Middle frontal gyrus (tissue), 1 donor: ENCODE measurements around the gene BST1.

Experiments used
- DNase-seq: peaks from one replicate; pipeline ENCODE4 v3.0.0-alpha.2; 2015; ENCODE audit warnings: low spot score; ENCODE audit errors: extremely low spot score

Gene BST1

DNA sequence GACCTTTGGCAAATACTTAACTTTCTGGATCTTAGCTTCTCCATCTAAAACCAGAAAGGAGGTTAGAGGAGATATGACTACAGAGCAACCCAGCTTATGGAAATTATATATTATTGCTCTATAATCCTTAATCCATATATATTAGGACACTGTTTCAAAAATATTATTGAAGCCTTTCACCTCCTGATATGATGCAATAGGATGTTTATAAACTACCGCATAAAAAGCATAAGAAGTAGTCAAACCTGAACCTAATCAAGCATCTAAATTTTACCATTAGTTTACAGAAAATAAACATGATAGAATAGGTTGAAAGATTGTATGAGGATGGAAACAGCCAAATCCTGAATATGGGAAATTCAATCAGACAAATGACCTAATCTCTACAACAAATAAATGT lies 26.8 kb upstream of the BST1 start:
- DNase-seq: no peak

DNA sequence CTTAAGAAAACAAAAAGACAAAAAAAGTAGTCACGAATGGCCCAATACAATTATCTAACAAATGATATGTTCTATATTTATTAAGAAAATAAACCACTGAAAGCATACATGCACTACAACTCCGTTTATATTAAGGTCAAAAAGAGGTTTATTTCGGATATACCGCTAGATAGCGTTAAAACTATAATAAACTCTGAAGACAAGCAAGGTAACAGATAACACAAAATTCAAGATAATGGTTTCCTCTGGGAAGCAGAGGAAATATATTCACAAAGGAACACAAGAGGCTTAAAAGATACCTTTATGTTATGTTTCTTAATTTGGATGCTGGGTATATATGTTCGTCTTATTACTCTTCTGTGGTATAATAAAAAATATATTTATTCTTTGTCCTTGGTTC lies 26.0 kb upstream of the BST1 start:
- no peak for DNase-seq

DNA sequence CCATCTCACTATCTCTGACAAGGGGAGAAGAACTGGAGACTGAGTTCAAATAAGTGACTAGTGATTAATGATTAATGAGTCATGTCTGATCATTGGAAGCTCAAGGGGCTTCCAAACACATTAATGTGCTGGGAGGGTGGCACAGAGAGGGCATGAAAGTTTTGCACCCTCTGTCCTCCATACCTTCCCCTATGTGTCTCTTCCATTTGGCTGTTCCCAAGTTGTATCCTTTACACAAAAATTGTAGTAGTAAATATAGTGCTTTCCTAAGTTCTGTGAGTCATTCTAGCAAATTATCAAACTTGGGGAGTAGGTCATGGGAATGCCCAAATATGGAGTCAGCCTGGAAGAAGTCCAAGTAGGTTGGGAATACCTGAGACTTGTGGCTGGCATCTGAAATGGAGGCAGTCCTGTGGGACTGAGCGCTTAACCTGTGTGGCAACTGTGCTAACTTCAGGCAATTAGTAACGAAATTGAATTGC lies 25.3 kb upstream of the BST1 start:
- no peak for DNase-seq

DNA sequence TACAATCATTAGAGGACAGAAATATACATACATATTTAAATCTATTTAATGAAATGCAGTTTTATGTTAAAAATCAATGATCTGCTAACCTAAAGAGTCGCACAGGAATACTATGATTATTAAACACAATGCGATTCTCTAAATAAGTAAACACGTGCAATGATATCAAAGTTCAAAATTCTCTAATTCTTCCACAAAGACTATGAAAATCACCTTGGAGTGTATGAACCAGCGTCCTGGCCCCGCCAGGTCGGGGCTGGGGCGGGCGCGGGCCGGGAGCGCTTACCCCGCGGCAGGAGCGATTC lies 21.8 kb upstream of the BST1 start:
- DNase-seq: no peak

DNA sequence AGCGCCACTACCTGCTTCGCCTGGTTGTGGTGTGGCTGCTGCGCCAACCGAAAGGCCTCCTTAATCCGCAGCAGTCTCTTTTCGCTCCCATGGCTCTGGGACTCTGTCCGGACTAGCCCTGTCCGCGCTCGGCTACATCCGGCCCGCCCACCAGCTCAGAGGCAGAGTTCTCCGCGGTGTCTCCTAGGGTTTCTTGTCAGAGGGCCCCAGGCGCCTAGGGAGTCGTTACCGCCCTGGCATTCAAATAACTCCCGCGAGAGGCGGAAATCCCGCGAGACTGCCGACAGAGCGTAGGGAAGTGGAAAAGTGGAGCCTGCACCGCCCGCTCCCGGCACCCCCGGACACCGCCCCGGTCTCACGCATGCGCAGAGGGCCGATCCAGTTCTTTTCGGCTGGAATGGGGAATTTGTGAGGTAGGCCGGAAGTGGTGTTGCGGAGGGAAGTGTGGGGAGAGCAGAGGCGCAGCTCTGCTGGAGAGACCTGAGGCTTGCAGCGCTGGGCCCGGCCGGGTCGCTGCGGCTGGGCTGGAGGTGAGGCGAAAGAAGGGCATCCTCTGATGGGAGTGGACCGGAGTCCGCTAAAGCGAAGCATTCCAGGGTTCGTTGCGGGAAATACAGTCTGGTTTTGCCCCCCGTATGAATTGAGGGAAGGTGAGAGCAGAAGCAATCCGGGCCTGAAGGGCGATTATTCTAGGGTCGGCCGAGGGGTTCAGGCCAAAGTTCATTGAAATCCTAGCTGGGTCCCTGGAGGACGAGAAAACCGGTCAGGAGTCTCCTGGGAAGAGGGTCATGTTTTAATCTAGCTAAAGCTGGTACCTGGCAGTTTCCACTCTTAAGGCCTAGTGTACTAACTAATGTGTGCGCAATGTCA lies 21.3 kb upstream of the BST1 start, which contains the start of gene FAM200B:
TSS of gene FAM200B (plus strand) at position 456 of the 870 bp plus-strand sequence. CDS start 5,151 bp downstream, outside the sequence.
- DNase-seq: peak; percentile 95

DNA sequence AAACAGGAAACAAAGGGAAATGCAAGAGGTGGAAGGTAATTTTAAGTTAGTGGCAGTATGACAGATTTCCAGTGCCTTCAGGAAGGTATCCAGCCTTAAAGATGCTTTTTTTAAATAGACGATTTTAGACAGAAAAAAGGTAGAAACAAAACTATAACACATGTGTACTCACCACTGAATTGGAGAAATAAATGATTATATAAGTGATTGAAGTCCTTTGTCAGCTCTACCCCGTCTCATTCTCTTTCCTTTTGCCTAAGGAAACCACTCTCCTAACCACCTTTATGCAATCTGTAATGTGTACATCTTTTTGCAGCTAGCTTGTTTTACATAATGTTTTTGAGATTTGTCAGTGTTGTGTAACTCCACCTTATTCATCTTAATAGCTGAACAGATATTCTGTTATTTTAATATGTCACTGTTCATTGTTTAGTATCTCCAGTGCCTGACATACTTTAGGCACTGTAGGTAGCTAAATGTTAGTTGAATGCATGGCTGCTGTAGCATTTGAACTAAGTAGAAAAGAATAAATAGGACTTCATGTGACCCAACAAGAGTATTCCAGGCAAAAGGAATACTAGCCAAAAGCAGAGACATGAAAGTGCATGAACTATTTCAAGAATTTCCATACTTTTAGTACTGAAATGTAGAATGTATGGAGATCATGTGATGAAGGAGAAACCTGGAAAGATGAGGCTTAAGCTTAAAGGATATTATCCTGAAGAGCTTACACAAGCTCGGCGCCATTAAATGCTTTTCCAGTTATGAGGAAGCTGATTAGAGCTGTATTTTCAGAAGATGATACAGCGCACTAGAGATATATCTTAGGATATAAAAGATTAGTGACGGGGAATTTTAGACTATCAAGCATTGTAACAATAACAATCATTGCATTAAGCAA lies 20.4 kb upstream of the BST1 start:
- no peak for DNase-seq

DNA sequence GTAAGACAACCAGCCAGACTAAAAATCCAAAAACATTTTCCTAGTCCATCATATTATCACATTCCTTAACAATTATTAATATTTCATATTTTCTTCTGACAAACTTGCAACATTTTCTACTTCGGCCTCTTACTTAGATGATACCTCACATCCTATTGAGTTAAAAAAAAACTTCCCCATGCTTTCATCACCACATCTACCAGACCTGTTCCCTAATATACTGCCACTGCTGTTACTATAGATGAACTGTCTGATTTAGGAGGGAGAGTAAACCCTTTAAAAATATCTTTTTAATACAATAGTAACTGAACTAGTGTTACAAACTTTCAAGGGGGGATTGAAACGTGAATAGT lies 19.7 kb upstream of the BST1 start:
- DNase-seq: no peak

DNA sequence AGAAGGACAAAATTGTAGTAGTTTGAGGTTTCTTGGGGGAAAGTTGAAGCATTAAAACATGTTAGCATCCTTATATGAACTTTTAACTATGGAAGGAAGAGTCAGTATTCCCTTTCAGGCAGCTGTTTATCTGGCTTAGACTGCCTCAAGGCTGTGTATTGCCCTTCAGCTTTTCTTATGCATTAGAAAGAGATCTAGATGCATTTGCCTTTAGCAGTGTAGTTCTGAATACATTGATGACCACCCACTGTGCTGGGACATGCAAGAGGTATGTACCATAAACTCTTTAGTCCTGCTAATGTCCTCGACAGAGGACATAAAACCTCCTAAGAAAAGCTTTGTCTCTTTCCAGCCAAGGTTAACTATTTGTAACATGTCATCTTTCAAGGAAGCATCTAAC lies 18.4 kb upstream of the BST1 start:
- DNase-seq: no peak

DNA sequence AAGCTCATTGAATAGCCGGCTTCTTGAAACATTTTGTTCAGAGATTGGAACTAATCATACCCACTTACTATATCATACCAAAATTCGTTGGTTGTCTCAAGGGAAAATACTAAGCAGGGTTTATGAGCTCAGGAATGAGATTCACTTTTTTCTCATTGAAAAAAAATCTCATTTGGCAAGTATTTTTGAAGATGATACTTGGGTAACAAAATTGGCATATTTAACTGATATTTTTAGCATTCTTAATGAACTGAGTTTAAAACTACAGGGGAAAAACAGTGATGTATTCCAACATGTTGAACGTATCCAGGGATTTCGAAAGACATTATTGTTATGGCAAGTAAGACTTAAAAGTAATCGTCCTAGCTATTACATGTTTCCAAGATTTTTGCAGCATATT lies 14.8 kb upstream of the BST1 start:
- DNase-seq: no peak

DNA sequence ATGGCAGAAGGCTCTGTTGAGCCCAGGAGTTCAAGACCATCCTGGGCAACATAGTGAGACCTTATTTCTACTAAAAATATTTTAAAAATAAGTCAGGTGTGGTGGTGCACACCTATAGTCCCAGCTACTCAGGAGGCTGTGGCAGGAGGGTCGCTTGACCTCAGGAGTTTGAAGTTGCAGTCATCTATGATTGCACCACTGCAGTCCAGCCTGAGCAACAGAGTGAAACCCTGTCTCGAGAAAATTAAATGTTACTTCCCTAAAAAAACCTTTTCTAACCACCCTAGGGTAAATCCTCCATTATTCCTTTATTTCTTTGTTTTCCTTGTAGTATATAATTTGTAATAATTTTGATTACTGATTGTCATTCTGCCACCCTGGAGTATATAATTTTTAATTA lies 13.3 kb upstream of the BST1 start:
- no peak for DNase-seq

DNA sequence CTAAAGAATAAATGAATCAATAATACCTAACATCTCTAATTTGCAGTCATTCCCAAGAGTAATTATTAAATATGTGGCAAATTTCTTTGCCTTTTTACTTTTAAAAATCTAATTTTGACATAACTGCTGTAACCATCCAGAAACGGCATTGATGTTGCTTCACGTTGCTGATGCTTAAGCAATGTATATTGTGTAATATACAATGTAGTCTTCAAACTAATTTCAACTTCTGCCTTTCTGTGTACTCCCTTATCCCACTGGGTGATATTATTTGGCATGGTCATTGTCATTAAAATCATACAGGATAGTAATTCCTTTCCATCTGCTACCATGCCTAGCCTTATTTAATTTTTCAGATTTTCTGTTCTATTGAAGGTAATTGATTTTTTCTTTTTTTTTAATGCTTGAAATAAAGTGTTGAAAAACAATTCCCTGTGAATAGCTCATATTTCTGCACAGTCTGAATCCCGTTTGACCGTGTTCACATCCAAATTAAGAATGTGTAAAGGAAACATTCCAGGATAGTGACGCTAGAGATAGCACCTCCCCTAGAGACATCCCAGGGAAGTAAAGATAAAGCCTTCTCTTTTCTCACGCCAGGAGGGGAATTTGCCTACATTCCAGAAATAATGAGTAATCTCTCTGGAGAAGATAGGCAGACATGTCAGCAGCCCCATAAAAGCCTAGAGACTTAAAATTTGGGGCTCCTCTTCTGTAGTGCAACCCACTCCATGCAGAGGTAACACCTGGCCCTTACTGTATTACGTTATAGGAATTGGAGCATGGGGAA lies 12.7 kb upstream of the BST1 start:
- DNase-seq: no peak

DNA sequence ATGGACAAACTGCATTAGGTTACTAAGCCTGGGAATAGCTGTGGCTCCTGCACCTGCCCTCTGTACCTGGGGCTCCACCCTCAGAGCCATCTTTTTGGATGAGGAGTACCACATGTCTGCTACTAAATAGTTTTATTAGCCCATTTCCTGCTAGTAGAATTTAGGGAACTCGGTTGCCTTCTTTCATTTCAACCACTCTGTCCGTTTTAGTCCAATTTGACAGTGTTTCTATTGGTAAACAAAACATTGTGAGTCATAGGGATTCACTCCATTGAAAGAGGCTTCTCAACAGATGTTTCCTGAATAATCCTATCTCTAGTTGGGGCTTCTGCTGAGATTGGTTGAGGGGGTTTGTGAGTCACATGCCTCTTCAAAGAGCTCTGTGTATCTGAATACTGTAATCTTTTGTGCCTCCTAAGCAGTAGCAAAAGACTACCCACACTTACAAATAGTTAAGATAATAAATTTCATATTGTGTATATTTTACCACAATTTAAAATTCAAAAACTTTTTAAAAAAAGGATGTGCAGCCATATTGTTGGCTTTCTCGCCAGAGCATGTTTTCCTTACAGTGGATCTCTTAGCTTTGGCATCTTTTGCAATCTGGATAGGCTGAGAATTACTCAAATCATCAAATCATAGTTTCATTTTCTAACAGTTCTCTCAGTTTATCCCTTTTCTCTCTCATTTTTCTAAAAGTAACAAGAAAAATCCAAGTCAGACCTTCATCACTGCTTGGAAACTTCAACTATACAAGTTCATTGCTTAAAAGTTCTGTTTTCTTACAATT lies 11.3 kb upstream of the BST1 start:
- DNase-seq: no peak

DNA sequence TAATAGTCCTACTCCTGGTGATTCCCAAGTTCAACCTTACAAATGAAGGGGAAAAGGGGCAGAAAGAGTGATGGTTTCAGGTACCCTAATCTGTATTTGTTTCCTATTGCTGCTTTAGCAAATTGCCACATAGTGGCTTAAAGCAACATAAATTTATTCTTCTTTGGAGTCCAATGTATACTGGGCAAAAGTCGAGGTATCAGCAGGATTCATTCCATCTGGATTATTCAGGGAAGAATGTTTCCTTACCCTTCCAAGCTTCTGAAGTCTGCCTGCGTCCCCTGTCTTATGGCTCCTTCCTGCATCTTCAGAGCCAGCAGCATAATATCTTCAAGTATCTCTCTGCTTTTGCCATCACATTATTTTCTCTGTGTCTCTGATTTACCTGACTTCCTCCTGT lies 10.3 kb upstream of the BST1 start:
- no peak for DNase-seq

DNA sequence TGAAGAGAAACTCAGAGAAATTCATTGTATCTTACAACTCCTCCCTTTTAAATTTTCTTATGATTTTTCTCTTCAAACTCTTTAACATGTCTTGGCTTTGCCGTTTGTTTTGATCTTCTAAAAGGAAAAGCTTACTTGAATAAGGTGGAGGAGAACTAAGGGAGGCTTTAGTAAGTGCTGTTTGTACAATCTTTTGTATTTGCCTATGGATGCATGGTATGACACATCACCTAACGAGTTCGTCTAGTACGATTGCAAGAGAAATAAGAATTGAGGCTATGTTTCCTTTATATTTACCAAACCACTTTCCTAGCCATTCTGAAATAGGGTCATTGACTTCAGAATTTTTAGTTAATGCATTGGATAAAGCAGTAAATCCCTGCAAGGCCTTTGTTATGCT lies 8.4 kb upstream of the BST1 start:
- DNase-seq: no peak

DNA sequence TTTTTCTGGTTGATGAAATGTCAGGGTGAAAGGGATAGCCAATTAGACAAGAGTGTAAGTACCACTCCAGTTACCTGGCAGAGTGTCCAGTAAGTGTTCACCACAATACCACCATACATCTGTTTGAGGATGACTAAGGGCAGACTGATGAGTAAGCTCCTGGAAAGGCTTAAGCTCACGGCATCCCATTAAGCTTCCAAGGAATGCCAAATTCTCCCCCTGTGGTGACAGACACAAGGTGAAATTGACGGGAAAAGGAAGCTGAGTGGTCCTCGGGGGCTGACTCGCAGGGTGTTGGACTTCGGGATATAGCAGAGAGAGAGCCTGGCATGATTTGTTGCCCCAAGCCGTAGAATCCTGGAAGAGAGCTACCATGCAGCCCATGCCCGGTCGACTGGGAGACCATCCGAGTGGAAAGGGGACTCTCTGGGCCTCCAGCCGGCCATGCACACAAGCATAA lies 7.6 kb upstream of the BST1 start:
- no peak for DNase-seq

DNA sequence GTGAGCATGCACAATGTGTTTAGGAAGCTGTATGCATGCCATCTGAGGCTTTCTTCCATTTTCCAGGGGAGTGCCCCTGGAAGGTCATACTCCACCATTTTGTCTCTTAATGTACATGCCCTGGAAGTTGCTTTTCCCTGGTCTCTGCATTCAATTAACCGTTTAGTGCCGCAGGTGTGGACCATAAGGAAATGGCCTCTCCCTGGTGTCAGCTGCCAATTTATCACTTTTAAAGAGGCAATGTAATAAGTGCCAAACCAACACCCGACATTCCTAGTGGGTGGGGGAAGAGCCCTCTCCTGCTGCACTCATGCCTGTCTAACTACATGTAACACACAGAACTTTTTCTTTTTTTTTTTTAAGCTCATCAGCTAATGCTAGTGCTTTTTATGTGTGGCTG lies 7.1 kb upstream of the BST1 start:
- no peak for DNase-seq

DNA sequence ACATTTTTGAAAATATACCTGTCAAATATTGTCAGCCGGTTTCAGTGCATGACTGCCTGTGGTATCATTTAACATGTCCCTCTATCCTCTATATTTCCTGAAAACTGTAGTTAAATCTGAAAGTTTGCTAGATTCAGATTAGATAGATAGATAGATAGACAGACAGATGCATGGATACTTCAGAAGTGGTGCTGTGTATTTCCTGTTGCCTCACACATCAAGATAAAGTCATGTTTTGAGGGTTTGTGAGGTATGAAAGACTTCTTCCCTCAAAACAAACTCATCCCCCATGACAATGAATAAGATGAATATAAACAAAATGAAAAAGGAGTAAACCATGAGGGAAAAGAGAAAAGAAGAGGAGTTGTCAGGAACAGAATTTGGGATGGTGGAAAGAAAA lies 6.0 kb upstream of the BST1 start:
- no peak for DNase-seq

DNA sequence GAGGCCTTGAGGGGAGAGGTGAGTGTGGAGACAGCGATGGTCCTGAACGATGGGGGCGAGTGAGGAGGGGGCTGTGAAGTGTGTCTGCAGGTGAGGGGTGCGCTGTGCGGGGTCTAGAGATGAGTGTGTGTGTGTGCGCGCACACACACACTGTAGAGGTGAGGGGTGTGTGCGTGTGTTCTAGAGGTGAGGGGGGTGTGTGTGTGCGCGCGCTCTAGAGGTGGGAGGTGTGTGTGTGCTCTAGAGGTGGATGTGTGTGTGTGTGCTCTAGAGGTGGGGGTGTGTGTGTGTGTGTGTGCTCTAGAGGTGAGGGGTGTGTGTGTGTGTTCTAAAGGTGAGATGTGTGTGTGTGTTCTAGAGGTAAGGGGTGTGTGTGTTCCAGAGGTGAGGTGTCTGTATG lies 574 bp downstream of the BST1 start:
- DNase-seq: no peak

DNA sequence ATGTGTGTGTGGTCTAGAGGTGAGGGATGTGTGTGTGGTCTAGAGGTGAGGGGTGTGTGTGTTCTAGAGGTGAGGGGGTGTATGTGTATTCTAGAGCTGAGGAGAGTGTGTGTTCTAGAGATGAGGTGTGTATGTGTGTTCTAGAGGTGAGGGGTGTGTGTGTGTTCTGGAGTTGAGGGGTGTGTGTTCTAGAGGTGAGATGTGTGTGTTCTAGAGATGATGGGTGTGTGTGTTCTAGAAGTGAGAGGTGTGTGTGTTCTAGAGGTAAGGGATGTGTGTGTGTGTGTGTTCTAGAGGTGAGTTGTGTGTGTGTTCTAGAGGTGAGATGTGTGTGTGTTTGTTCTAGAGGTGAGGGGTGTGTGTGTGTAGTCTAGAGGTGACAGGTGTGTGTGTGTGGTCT lies 1.3 kb downstream of the BST1 start:
- no peak for DNase-seq

DNA sequence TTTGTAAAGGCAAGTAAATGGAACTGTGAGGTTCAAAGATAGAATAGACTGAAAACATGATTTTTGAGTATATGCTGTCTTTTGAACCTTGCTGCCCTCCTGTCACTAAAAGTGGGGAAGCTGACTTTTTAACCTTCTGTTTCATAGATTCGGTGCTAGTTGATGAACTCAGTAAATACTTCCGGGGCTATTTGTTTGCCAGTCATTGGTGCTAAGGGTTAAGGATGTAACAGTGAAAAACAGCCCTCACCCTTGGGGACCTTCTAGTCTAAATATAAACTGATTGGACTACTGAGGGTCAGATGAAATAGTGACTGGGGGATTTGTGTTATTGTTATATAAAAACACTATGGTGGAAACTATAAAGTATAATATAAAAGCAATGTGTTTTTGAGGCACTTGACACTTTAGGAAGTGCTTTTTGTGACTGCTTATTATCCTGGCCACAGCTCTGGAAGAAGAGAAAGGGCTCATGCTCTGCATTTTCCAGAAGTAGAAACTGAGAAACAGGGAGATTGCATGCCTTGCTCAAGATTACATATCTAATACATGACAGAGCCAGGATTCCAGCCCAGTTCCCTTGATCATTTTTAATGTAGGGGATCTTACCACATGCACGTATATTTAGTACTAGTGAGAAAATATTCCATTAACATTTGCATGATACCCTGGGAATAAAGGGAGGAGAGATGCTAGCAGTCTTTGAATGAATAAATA lies 3.9 kb downstream of the BST1 start:
- no peak for DNase-seq
